DOHH2 (cell line): ENCODE measurements around the gene VKORC1L1.

Experiments used
- H3F3A ChIP-seq: fragments of 200-600 bp; sonication (generic), shearing (Covaris generic); 2 replicates; pipeline ENCODE4 v1.6.0; 2016; ENCODE audit warnings: antibody characterized with exemption, mild to moderate bottlenecking; ENCODE audit not compliant: control insufficient read depth, insufficient read depth
- H3K27ac ChIP-seq: fragments of 200-600 bp; sonication (generic); 2 replicates; pipeline ENCODE4 v1.5.1; 2014; ENCODE audit warnings: low read depth, mild to moderate bottlenecking, low read length, moderate library complexity
- H3K27me3 ChIP-seq: fragments of 200-600 bp; sonication (generic); 2 replicates; pipeline ENCODE4 v1.6.1; 2014; ENCODE audit warnings: mild to moderate bottlenecking, low read length, mixed read lengths; ENCODE audit not compliant: control insufficient read depth
- H3K36me3 ChIP-seq: fragments of 200-600 bp; sonication (generic); 2 replicates; pipeline ENCODE4 v1.6.1; 2014; ENCODE audit warnings: mild to moderate bottlenecking, low read length, moderate library complexity, mixed read lengths; ENCODE audit not compliant: control insufficient read depth
- H3K4me1 ChIP-seq: fragments of 200-600 bp; sonication (generic); 2 replicates; pipeline ENCODE4 v1.6.1; 2014; ENCODE audit warnings: mild to moderate bottlenecking, low read length, mixed read lengths; ENCODE audit not compliant: control insufficient read depth
- H3K4me2 ChIP-seq: fragments of 200-600 bp; sonication (generic); 2 replicates; pipeline ENCODE4 v1.6.0; 2014; ENCODE audit warnings: mild to moderate bottlenecking, low read length, moderate library complexity
- H3K4me3 ChIP-seq: fragments of 200-600 bp; sonication (generic); 2 replicates; pipeline ENCODE4 v1.5.1; 2014; ENCODE audit warnings: mild to moderate bottlenecking, low read length, mixed read lengths
- H3K79me2 ChIP-seq: fragments of 200-600 bp; sonication (generic); 2 replicates; pipeline ENCODE4 v1.6.1; 2014; ENCODE audit warnings: mild to moderate bottlenecking, low read length, mixed read lengths; ENCODE audit not compliant: control insufficient read depth
- H3K9me2 ChIP-seq: fragments of 200-600 bp; sonication (generic); replicated peaks from 2 replicates; pipeline ENCODE4 v1.6.1; 2014; ENCODE audit warnings: mild to moderate bottlenecking, low read length, mixed read lengths; ENCODE audit not compliant: control insufficient read depth
- H3K9me3 ChIP-seq: fragments of 200-600 bp; sonication (generic); 2 replicates; pipeline ENCODE4 v1.6.1; 2014; ENCODE audit warnings: antibody characterized with exemption, low read length, mixed read lengths; ENCODE audit not compliant: control insufficient read depth, insufficient read depth
- H4K20me1 ChIP-seq: fragments of 200-600 bp; sonication (generic); 2 replicates; pipeline ENCODE4 v1.6.0; 2014; ENCODE audit warnings: low read depth, mild to moderate bottlenecking, antibody characterized with exemption, low read length, moderate library complexity; ENCODE audit not compliant: control insufficient read depth, insufficient read depth
- CTCF ChIP-seq: fragments of 200-600 bp; sonication (generic); IDR thresholded peaks from one replicate; pipeline ENCODE4 v1.5.1; 2014; ENCODE audit warnings: antibody characterized with exemption, mild to moderate bottlenecking, low read depth, low read length; ENCODE audit not compliant: poor library complexity, severe bottlenecking
- EZH2phosphoT487 ChIP-seq: fragments of 200-600 bp; sonication (generic); IDR thresholded peaks from 2 replicates; pipeline ENCODE4 v1.6.1; 2017; ENCODE audit warnings: borderline replicate concordance, mild to moderate bottlenecking, antibody characterized with exemption, low read length, moderate library complexity, mixed read lengths

The VKORC1L1 gene

GRCh38 chr7:65927489-65928448 is 54.9 kb downstream of the VKORC1L1 start:
- Histone ChIP-seq H3F3A (no peaks in the 10 kb centered on the region), H3K79me2 (peaks cover 89% of the 10 kb centered on the region)
- no peak for TF ChIP-seq CTCF
- no peak for TF ChIP-seq EZH2phosphoT487

GRCh38 chr7:65931685-65932084 is 58.8 kb downstream of the VKORC1L1 start:
- Histone ChIP-seq H3K4me3 (no peak overlapping the region), H3F3A (no peaks in the 10 kb centered on the region), H3K9me3 (no peaks in the 10 kb centered on the region), H3K79me2 (peaks cover 94% of the 10 kb centered on the region), H3K9me2 (no peaks in the 10 kb centered on the region), H3K36me3 (0 out of 2 replicates have a peak, but pooled peaks cover 2% of the 10 kb centered on the region), H3K27ac (no peak overlapping the region), H3K27me3 (no peaks in the 10 kb centered on the region), H3K4me1 (no peaks in the 10 kb centered on the region), H3K4me2 (no peak overlapping the region), H4K20me1 (peaks cover 6% of the 10 kb centered on the region; the same call in 1 of the 2 replicates)
- TF ChIP-seq EZH2phosphoT487: no peak
- no peak for TF ChIP-seq CTCF

More at GRCh38 chr7:65927489-65928448, 54.9 kb downstream of the VKORC1L1 start:
- Histone ChIP-seq H3K4me1 (no peaks in the 10 kb centered on the region), H3K36me3 (peaks cover 9% of the 10 kb centered on the region; the same call in 1 of the 2 replicates), H3K9me3 (no peaks in the 10 kb centered on the region), H4K20me1 (peaks cover 6% of the 10 kb centered on the region; the same call in 1 of the 2 replicates), H3K4me2 (no peak overlapping the region), H3K9me2 (no peaks in the 10 kb centered on the region), H3K27ac (no peak overlapping the region), H3K27me3 (no peaks in the 10 kb centered on the region), H3K4me3 (no peak overlapping the region)

GRCh38 chr7:65937296-65937695 is 64.4 kb downstream of the VKORC1L1 start:
- H3K79me2 ChIP-seq: peaks cover 86% of the 10 kb centered on the region
- no peak for TF ChIP-seq EZH2phosphoT487
- TF ChIP-seq CTCF: no peak

More at GRCh38 chr7:65937296-65937695, 64.4 kb downstream of the VKORC1L1 start:
- Histone ChIP-seq H3F3A (peaks cover 3% of the 10 kb centered on the region; the same call in 1 of the 2 replicates), H3K4me2 (no peak overlapping the region), H3K27me3 (no peaks in the 10 kb centered on the region), H3K9me2 (no peaks in the 10 kb centered on the region), H3K36me3 (peaks cover 25% of the 10 kb centered on the region), H3K4me1 (no peaks in the 10 kb centered on the region), H3K27ac (no peak overlapping the region), H3K4me3 (no peak overlapping the region), H4K20me1 (peaks cover 12% of the 10 kb centered on the region; the same call in 1 of the 2 replicates), H3K9me3 (no peaks in the 10 kb centered on the region)
